SK-N-DZ (cell line): ENCODE measurements around the gene SBK3.
"Not testable (repeated sequence)": the region's sequence is repeated elsewhere in the genome, so short reads cannot be mapped to it uniquely, and the experiment has no call there.

Experiments
- DNase-seq: peaks from one replicate; pipeline ENCODE4 v3.0.0-alpha.2; 2015; ENCODE audit warnings: low spot score

Gene SBK3

GRCh38 chr19:55542292-55542855 is 3.0 kb downstream of the SBK3 start:
- no peak for DNase-seq

DNA sequence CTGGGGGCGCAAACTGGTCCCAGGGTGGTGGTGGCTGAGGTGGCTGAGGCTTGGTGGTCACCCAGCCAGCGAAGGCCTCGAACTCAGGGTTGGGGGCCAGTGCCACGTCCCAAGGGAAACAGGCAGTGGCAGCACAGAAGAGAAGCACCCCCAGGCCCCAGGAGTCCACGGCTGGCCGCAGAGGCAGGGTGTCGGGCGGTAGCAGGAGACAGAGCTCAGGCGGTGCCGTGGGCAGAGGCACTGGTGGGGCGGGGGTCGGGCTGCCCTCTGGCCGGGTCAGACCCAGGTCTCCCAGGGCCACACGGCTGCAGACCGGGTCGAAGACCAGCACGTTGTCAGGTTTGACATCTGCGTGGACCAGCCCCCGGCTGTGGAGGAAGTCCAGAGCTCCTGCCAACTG is 4.3 kb downstream of the SBK3 start:
- DNase-seq = no peak

DNA sequence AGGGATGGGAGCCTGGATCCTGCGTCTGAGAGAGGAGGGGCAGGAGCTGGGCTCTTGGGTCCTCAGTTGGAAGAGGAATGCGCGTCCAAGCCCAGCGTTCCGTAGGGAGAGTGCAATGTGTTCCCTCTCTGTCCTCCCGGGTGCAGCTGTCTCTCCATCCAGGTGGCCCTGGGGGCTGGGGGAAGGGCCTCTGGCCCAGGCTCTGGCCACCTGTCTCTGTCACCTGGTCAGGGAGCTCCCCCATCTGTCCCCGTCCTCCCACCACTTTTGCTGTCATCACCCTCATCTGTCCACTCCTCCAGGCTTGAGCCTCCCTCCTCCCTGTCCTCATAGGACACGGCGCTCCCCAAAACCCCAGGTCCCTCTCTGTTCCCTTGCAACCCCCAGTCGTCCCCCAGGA is 4.7 kb downstream of the SBK3 start:
- no peak for DNase-seq

- DNase-seq = no peak
Measured at GRCh38 chr19:55539090-55539984, 6.0 kb downstream of the SBK3 start.

- DNase-seq = no peak
Measured at GRCh38 chr19:55538132-55538531, 7.2 kb downstream of the SBK3 start.

DNA sequence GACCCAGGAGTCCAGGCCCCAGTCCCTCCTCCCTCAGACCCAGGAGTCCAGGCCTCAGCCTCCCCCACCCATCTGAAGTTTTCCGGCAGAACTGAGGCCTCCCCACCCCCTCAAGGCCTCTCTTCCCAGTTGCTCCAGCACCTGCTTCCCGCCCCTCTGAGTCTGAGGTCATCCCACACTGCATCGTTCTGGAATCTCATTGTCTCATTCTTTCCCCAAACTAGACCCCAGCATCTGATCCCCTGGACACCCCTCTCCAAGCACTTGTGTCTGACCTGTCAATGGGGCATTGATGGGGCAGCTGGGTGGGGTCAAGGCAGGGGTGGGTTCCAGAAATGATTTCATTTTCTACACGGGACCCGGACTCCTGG is 7.6 kb downstream of the SBK3 start:
- DNase-seq = no peak

GRCh38 chr19:55536951-55537740 is 8.2 kb downstream of the SBK3 start, which contains the start of gene SBK2:
Gene SBK2 (minus strand): TSS chr19:55537133. CDS start chr19:55536294, 839 bp downstream.
- peak; percentile 34 for DNase-seq

DNA sequence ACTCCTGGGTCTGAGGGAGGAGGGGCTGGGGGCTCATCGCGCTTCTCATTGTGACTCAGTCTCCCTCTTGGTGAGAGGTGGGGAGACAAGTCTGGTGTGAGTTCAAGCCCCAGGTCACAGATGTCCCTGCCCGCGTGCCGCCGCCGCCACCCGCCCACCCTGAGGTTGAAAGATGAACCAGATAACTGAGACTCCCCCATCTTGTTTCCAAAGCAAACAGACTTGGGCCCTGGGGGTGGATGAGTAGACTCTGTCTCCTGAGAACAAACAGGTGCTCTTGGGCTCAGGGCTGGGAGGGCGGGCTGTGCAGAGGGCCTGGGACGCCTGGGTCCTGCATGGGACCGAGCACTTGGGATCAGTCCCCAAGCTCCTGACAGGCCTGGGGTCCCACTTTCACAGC is 9.0 kb downstream of the SBK3 start:
- no peak for DNase-seq

- no peak for DNase-seq
Measured at GRCh38 chr19:55535965-55536350, 9.4 kb downstream of the SBK3 start.

DNA sequence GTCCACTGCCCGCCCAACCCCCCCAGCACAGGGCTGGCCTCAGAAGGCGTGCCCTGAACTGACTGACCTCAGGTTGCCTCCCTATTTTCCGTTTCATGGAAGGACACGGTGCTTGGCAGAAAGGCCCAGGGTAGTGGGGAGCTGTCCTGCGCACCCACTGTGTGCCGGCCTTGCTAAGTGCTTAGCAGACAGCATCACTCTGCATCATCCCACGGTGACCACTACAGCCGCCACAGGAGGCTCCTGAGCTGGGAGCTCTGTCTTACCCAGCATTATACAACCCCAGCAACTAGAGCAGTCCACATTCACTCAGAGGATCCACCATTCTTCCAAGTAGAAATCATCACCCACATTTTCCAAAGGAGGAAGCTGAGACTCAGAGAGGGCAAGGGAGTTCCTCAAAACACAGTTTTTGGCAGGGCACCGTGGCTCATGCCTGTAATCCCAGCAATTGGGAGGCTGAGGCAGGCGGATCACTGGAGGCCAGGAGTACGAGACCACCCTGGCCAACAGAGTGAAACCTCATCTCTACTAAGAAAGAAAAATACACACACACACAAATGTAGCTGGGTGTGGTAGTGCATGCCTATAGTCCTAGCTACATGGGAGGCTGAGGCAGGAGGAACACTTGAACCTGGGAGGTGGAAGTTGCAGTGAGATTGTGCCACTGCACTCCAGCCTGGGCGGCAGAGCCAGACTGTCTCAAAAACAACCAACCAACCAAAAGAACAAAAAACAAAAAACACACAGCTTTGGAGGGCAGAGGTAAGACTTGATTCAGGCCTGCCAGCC is 10.0 kb downstream of the SBK3 start:
- no peak for DNase-seq

DNA sequence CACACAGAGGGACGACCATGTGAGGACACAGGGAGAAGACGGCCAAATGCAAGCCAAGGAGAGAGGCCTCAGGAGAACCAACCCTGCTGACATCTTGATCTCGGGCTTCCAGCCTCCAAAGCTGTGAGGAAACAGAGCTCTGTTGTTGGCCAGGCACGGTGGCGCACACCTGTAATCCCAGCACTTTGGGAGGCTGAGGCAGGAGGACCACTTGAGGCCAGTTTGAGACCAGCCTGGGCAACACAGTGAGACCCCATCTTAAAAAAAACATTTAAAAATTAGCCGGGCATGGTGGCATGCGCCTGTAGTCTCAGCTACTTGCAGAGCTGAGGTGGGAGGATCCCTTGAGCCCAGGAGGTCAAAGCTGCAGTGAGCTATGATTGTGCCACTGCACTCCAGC is 11.1 kb downstream of the SBK3 start:
- not testable (repeated sequence) for DNase-seq

- no peak for DNase-seq
Measured at GRCh38 chr19:55530996-55531395, 14.3 kb downstream of the SBK3 start.

GRCh38 chr19:55529636-55530234 is 15.6 kb downstream of the SBK3 start:
- no peak for DNase-seq

GRCh38 chr19:55528030-55528803 is 17.1 kb downstream of the SBK3 start:
- DNase-seq = peak; percentile 38

DNA sequence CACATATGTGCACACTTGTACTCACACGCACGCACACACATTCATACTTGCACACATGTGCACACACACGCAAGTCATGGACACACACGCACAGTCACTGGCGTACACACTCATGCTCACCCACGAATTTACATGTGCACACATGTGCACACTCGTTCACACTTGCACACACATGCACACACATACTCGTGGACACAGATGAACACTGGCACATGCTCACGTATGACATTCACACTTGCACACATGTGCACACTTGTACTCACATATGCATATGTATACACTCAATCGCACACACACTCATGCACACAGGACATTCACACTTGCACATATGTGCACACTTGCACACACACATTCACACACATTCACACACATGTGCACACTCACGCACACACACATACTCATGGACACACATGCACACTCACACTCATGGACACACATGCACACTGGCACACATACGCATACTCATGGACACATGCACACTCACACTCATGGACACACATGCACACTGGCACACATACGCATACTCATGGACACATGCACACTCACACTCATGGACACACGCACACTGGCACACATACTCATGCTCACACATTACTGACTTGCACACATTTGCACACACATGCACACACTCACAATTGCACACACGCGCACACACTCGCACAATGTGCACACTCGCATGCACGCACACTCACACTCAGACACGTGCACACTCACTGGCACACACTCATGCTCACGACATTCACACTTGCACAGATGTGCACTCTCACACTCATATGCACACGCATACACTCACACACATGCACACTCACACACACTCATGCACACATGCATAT is 17.9 kb downstream of the SBK3 start:
- no peak for DNase-seq

- DNase-seq = peak; percentile 32
Measured at GRCh38 chr19:55526216-55527196, 18.8 kb downstream of the SBK3 start.

- no peak for DNase-seq
Measured at GRCh38 chr19:55525289-55526101, 19.8 kb downstream of the SBK3 start.
